Stimulated activated naive CD4-positive, alpha-beta T cell (primary cell): ENCODE measurements around the gene DUSP14.

ENCODE experiments used
- DNase-seq, 6 experiments: peaks; one replicate each; lab custom pipeline; 2025; lab: John Stamatoyannopoulos, UW

Gene DUSP14

GRCh38 chr17:37517881-37518280 lies 28.2 kb downstream of the DUSP14 start:
- no peak for DNase-seq

GRCh38 chr17:37518826-37519225 lies 29.1 kb downstream of the DUSP14 start:
- DNase-seq = no peak

GRCh38 chr17:37519251-37519985 lies 29.7 kb downstream of the DUSP14 start:
- DNase-seq = no peak

GRCh38 chr17:37520174-37520573 lies 30.5 kb downstream of the DUSP14 start:
- no peak for DNase-seq

- DNase-seq = no peak
These were observed 32.1 kb downstream of the DUSP14 start for GRCh38 chr17:37521821-37522220.

- DNase-seq = no peak
These were observed 34.1 kb downstream of the DUSP14 start for GRCh38 chr17:37523715-37524219.

GRCh38 chr17:37527249-37527851 lies 37.7 kb downstream of the DUSP14 start:
- peak in 4 of 6 experiments; percentile 8 to 53 (median 36) for DNase-seq

- no peak for DNase-seq
These were observed 40.7 kb downstream of the DUSP14 start for GRCh38 chr17:37530420-37530819.

GRCh38 chr17:37532756-37533155 lies 43.1 kb downstream of the DUSP14 start:
- no peak for DNase-seq

- DNase-seq = no peak
These were observed 46.2 kb downstream of the DUSP14 start for GRCh38 chr17:37535906-37536305.

- no peak for DNase-seq
These were observed 49.4 kb downstream of the DUSP14 start for GRCh38 chr17:37538981-37539659.

GRCh38 chr17:37541880-37542660 lies 52.4 kb downstream of the DUSP14 start:
- DNase-seq = no peak

GRCh38 chr17:37543637-37544052 lies 54.0 kb downstream of the DUSP14 start:
- DNase-seq = no peak

GRCh38 chr17:37545486-37545885 lies 55.8 kb downstream of the DUSP14 start:
- no peak for DNase-seq

GRCh38 chr17:37546302-37546701 lies 56.6 kb downstream of the DUSP14 start:
- no peak for DNase-seq

GRCh38 chr17:37547986-37548385 lies 58.3 kb downstream of the DUSP14 start:
- no peak for DNase-seq

- no peak for DNase-seq
These were observed 62.1 kb downstream of the DUSP14 start for GRCh38 chr17:37551788-37552187.

GRCh38 chr17:37553401-37553966 lies 63.8 kb downstream of the DUSP14 start:
- DNase-seq = no peak

GRCh38 chr17:37555386-37555785 lies 65.7 kb downstream of the DUSP14 start:
- no peak for DNase-seq

- no peak for DNase-seq
These were observed 67.8 kb downstream of the DUSP14 start for GRCh38 chr17:37557482-37557881.

- DNase-seq = no peak
These were observed 68.6 kb downstream of the DUSP14 start for GRCh38 chr17:37558299-37558698.
